Calu3 (cell line): ENCODE data around the gene LDAH. TPM values are rescaled to one million over a fixed set of nuclear protein-coding genes. Genes with fewer than 3 reads are reported as not detected.

Source experiments
- BruUV-seq: library from RNA; stranded (reverse); fragments of 400-500 nt; replicated peaks from 2 replicates; lab custom pipeline; 2021; lab: Mats Ljungman, UMichigan
- CTCF ChIA-PET: fragments of 300-600 bp; sonication (Branson Sonifier 250); formaldehyde crosslinking; loops from one replicate; lab custom pipeline; 2022; ENCODE audit warnings: antibody characterized with exemption; lab: Charles Lee
- DNase-seq: peaks from one replicate; pipeline ENCODE4 v3.0.0; 2022
- H3K27ac Mint-ChIP-seq: one replicate; pipeline ENCODE4 v1.8.0; 2022; ENCODE audit warnings: mixed read lengths; ENCODE audit not compliant: unreplicated experiment
- H3K27me3 Mint-ChIP-seq: one replicate; pipeline ENCODE4 v1.8.0; 2022; ENCODE audit warnings: mixed read lengths; ENCODE audit not compliant: unreplicated experiment
- H3K36me3 Mint-ChIP-seq: one replicate; pipeline ENCODE4 v1.8.0; 2022; ENCODE audit warnings: mild to moderate bottlenecking, moderate library complexity, mixed read lengths; ENCODE audit not compliant: insufficient read depth, unreplicated experiment
- H3K4me1 Mint-ChIP-seq: one replicate; pipeline ENCODE4 v1.8.0; 2022; ENCODE audit warnings: mild to moderate bottlenecking, low read depth, mixed read lengths; ENCODE audit not compliant: unreplicated experiment
- H3K4me3 Mint-ChIP-seq: one replicate; pipeline ENCODE4 v1.8.0; 2022; ENCODE audit warnings: mild to moderate bottlenecking, low read depth, moderate library complexity, mixed read lengths; ENCODE audit not compliant: unreplicated experiment
- H3K9me3 Mint-ChIP-seq: one replicate; pipeline ENCODE4 v1.8.0; 2022; ENCODE audit warnings: low read depth, mixed read lengths; ENCODE audit not compliant: unreplicated experiment
- CTCF ChIP-seq: fragments of 200-600 bp; IDR thresholded peaks from one replicate; pipeline ENCODE4 v1.8.0; 2022; ENCODE audit warnings: antibody characterized with exemption; ENCODE audit not compliant: unreplicated experiment
- intact Hi-C: fragments of 100-400 bp; cut with micrococcal nuclease; formaldehyde crosslinking; loops from one replicate; pipeline ENCODE4 v1.10.0; 2022; ENCODE audit not compliant: unreplicated experiment
- total RNA-seq: library from RNA; stranded (reverse); gene quantifications from 2 replicates; pipeline ENCODE4 v1.2.3, GENCODE V29; 2022

LDAH gene
- total RNA-seq, 1 experiment from 2014 or later, result 18.1 TPM

DNA sequence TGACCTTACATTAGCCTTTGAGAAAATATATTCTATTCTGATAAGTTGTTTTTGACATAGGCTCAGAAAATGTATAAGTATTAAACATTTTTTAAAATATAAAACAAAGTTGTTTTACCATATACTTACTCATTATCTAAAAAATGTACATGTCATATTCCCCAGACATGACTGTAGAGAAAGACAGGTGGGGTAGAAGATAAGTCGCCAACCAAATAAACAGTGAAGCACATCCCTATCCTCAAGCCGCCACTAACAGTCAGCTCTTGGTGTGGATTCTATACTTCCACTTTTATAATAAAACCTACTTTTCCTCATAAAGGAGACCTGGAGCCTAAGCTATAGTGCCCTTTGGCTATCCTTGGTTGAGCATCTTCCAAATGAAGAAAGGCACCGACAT, 129.6 kb downstream of the LDAH start:
- no peak overlapping the region for H3K27ac Mint-ChIP-seq
- H3K27me3 Mint-ChIP-seq, result no peaks in the 10 kb centered on the region
- CTCF ChIA-PET, result no interaction called here
- BruUV-seq, result no TSS peak
- no peaks in the 10 kb centered on the region for H3K9me3 Mint-ChIP-seq
- H3K4me3 Mint-ChIP-seq, result no peak overlapping the region
- no peak for TF ChIP-seq CTCF
- H3K4me1 Mint-ChIP-seq, result no peaks in the 10 kb centered on the region
- intact Hi-C loops, result no loop called here
- no peak for DNase-seq
- no peaks in the 10 kb centered on the region for H3K36me3 Mint-ChIP-seq

DNA sequence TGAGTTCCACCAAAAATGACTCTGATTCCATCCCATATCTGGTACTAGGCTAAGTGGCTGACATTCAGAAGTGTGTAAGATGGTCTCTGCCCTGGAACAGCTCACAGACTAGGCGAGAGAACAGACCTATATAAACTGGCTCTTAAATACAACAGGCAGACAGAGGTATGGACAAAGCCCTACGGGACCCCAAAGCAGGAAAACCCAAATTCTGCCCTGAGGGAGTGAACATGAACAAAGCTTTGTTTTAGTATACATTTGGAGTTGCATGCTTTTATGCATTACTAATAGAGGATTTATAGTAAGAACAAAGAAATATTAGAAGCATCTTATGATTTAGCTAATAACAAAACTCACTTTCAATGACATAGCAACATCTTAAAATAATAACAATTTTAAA, 130.8 kb downstream of the LDAH start:
- intact Hi-C loops, result no loop called here
- Mint-ChIP-seq H3K27ac (no peak overlapping the region), H3K4me3 (no peak overlapping the region), H3K27me3 (no peaks in the 10 kb centered on the region), H3K4me1 (no peaks in the 10 kb centered on the region), H3K9me3 (no peaks in the 10 kb centered on the region), H3K36me3 (no peaks in the 10 kb centered on the region)
- TF ChIP-seq CTCF, result no peak
- no TSS peak for BruUV-seq
- CTCF ChIA-PET, result no interaction called here
- no peak for DNase-seq

GRCh38 chr2:20691076-20691734, 131.7 kb downstream of the LDAH start:
- no TSS peak for BruUV-seq
- Mint-ChIP-seq H3K27ac (no peak overlapping the region), H3K27me3 (no peaks in the 10 kb centered on the region), H3K9me3 (no peaks in the 10 kb centered on the region), H3K36me3 (no peaks in the 10 kb centered on the region), H3K4me3 (no peak overlapping the region), H3K4me1 (no peaks in the 10 kb centered on the region)
- DNase-seq, result no peak
- CTCF ChIA-PET, result no interaction called here
- intact Hi-C loops, result no loop called here
- TF ChIP-seq CTCF, result no peak

- Mint-ChIP-seq H3K4me1 (no peaks in the 10 kb centered on the region), H3K27me3 (no peaks in the 10 kb centered on the region), H3K4me3 (no peak overlapping the region), H3K27ac (no peak overlapping the region), H3K9me3 (no peaks in the 10 kb centered on the region), H3K36me3 (no peaks in the 10 kb centered on the region)
- DNase-seq, result no peak
- intact Hi-C loops, result no loop called here
- TF ChIP-seq CTCF, result no peak
- no TSS peak for BruUV-seq
- CTCF ChIA-PET, result no interaction called here
Observed at GRCh38 chr2:20689428-20690264, 133.3 kb downstream of the LDAH start.
